HK-2 (cell line): ENCODE data around the gene RIPK1.
"Not testable (repeated sequence)": the region's sequence is repeated elsewhere in the genome, so short reads cannot be mapped to it uniquely, and the experiment has no call there.

ENCODE experiments used
- DNase-seq: peaks from one replicate; pipeline ENCODE4 v3.0.0-alpha.2; 2018; ENCODE audit not compliant: unreplicated experiment

Gene RIPK1

GRCh38 chr6:3045777-3046176 lies 22.5 kb upstream of the RIPK1 start:
- no peak for DNase-seq

GRCh38 chr6:3046295-3046694 lies 22.0 kb upstream of the RIPK1 start:
- DNase-seq: no peak

- DNase-seq: not testable (repeated sequence)
Measured at GRCh38 chr6:3048009-3048408, 20.3 kb upstream of the RIPK1 start.

DNA sequence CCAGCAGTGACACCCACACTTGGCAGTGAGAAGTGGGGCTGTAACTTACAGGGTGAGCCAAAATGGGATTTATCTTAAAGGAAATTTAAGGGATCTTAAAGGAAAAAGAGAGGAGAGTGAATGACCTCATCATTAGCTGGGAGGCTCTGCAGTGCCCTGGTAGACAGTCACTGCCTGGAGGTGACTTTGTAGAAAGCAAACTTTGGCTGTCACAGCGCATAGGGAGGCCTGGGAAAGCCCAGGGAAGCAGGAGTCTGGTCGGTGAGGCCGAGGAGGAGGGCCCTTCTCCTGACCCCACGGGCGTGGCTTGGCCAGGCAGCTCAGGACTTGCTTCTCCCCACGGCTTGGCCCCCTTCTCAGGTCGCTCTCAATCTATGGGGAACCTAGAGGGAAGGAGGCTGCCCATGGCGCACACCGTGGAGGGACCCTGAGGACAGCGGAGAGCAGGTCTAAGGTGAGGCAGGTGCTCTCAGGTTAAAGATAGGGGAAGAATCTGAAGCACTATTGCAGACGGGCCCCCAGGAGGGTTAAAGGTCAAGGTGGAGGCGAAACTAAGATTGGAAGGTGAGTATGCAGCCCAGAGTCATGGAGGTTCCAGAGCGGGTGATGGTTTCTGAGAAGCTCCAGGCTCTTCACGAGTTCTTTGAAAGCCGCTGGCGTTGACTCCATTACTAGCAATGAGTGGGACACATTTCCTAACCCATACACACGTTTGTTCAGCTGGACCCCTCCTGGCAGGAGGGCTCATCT lies 15.6 kb upstream of the RIPK1 start:
- DNase-seq: no peak

DNA sequence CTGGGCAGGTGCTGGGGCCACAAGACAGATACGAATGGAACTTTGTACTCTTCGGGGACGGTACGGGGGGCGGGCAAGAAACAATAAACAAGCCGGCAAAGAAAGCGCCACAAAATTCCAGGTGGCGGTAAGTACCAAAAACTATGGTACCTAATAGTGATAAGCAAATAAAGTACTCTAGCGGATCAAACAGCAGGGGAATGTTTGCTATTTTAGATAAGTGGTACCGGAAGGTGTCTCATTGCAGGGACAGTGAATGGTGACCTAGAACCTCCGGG lies 15.1 kb upstream of the RIPK1 start:
- no peak for DNase-seq

- DNase-seq: not testable (repeated sequence)
Measured at GRCh38 chr6:3054229-3055157, 13.8 kb upstream of the RIPK1 start.

DNA sequence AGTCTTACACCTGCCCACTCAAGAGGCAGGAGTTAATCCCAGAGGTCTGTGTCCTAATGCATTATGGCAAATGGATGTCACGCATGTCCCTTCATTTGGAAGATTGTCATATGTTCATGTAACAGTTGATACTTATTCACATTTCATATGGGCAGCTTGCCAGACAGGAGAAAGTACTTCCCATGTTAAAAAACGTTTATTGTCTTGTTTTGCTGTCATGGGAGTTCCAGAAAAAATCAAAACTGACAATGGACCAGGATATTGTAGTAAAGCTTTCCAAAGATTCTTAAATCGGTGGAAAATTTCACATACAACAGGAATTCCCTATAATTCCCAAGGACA lies 13.2 kb upstream of the RIPK1 start:
- not testable (repeated sequence) for DNase-seq

GRCh38 chr6:3057063-3057770 lies 11.1 kb upstream of the RIPK1 start:
- no peak for DNase-seq

DNA sequence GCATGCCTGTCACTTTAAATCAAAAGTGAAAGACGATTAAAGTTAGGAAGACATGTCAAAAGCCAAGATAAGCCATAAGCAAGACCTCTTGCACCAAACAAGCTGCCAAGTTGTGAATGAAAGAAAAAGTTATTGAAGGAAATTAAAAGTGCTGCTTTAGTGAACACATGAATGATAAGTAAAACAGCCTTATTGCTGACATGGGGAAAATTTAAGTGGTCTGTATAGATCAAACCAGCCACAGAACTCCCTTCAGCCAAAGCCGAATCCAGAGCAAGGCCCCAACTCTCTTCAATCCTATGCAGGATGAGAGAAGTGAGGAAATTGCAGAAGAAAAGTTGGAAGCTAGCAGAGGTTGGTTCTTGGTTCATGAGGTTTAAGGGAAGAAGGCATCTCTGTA lies 9.3 kb upstream of the RIPK1 start:
- no peak for DNase-seq

- not testable (repeated sequence) for DNase-seq
Measured at GRCh38 chr6:3060092-3060491, 8.2 kb upstream of the RIPK1 start.

GRCh38 chr6:3061501-3061941 lies 6.8 kb upstream of the RIPK1 start:
- DNase-seq: no peak

- DNase-seq: not testable (repeated sequence)
Measured at GRCh38 chr6:3063340-3063732, 5.0 kb upstream of the RIPK1 start.

GRCh38 chr6:3063733-3064700 lies 4.3 kb upstream of the RIPK1 start:
- DNase-seq: peak; percentile 93

DNA sequence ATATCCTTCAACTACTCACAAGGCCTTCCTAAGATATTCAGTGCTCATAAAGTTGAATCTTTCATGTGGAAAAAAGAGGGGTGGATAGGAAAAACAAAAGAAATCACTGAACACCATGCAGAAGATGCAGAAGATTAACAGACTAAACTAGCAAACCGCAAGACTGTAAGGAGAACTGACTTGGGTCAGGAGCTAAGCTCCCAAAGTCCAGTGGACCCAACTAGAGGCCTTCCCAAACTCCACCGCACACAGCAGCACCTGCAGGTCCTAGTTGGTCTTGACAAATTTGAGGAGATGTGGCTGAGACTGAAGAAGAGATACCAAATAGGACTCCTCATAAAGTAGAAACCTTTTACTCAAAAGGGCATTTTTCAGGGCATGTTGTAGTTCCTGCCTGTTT lies 3.3 kb downstream of the RIPK1 start:
- no peak for DNase-seq

DNA sequence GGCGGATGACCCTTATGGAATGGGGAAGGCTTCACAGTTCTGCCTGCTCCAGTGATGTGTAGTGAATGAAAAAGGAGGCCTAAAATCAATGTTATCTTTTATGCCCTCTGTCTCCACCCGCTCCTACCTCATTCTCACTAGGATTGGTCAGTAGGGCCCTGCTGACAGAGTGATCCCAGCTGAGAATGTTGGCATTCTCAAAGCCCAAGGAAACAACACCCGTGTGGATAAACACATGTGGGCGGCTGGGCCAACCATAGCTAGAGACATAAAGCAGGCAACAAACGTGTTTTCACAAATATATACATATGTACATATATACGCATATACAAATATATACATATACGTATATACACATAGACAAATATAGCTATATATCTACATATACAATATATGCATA lies 4.5 kb downstream of the RIPK1 start:
- DNase-seq: no peak

DNA sequence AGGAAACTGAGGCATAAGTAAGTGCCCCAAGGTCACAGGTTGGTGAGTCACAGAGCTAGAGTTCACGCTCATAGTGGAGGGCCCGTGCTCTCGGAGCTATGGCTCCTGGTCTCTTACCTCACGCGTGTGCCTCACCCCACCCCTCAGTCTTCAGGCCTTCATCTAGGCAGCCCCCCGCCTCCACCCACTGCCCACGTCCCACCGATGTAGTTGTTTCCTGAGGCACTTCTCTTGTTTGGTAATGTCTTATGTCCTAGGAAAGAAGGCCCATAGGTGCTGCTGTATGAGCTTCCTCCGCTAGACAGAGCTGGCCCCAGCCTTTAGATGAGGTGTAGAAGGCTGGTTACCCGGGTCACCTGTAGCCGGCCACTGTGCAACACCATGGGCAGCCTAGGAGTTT lies 5.1 kb downstream of the RIPK1 start:
- DNase-seq: no peak

GRCh38 chr6:3075772-3076113 lies 7.4 kb downstream of the RIPK1 start:
- DNase-seq: no peak

- no peak for DNase-seq
Measured at GRCh38 chr6:3076320-3076719, 8.0 kb downstream of the RIPK1 start.

DNA sequence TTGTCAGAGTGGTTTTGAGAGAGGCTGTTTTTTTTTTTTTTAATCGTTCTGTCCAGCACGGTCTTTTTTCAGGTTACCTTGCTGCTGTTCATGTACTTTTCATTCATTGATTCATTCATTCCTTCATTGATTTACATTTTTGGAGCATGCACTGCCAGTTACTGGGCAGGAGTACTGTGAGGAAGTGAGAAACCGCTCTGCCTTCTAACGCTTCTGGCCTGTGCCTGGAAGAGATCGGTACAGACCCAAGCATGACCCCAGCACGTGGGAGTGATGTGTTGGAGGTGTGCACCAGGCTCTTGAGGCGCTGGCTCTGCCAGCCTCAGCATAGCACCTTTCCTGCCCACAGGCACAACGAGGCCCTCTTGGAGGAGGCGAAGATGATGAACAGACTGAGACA lies 9.1 kb downstream of the RIPK1 start:
- DNase-seq: no peak

DNA sequence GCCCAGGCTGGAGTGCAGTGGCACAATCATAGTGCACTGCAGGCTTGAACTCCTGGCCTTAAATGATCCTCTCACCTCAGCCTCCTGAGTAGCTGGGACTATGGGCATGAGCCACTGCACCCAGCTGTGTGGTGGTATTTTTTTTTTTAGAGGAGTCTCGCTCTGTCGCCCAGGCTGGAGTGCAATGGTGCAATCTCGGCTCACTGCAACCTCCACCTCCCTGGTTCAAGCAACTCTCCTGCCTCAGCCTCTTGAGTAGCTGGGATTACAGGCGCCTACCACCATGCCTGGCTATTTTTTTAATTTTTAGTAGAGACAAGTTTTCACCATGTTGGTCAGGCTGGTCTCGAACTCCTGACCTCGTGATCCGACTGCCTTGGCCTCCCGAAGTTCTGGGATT lies 10.7 kb downstream of the RIPK1 start:
- DNase-seq: not testable (repeated sequence)

DNA sequence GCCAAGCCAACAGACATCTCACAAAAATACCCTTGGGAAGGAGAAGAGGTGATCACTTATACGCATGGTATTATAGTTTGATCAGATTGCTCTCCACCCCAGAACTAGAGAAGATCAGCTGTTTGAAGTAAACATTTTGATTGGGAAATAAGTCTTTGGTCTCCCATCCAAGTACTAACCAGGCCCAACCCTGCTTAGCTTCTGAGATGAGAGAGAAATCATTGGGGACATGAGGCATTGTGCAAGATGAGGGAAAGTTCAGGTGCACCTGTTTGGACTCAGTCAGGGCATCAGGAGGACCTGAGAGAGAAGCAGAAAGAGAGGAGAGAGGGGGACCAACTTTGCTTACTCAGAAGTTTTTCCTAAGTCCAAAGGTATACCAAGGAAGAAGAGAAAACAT lies 11.4 kb downstream of the RIPK1 start:
- no peak for DNase-seq

- no peak for DNase-seq
Measured at GRCh38 chr6:3081960-3082359, 13.7 kb downstream of the RIPK1 start.
